WTC11 (cell line): Measurements from ENCODE around the gene BAG2. TPM values are rescaled to one million over a fixed set of nuclear protein-coding genes. Genes with fewer than 3 reads are reported as not detected.

Source experiments
- ATAC-seq: fragments of 200-7000 bp; cut with Tn5 transposase; 2 replicates; pipeline ENCODE4 v1.10.0; 2021; ENCODE audit warnings: mild to moderate bottlenecking, moderate library complexity
- Bru-seq: library from RNA; stranded (reverse); fragments of 400-500 nt; gene quantifications from one replicate; lab custom pipeline; 2021; lab: Mats Ljungman, UMichigan
- CTCF ChIA-PET: fragments of 300-600 bp; sonication (Branson Sonifier 250); formaldehyde crosslinking; loops from one replicate; lab custom pipeline; 2021; ENCODE audit warnings: antibody characterized with exemption; lab: Charles Lee
- POLR2A ChIA-PET: fragments of 350-600 bp; sonication (Branson Sonifier 250); formaldehyde crosslinking; loops from one replicate; lab custom pipeline; 2021; ENCODE audit warnings: antibody characterized with exemption; lab: Charles Lee
- DNase-seq: peaks from one replicate; pipeline ENCODE4 v3.0.0; 2021; ENCODE audit warnings: low spot score
- H3K27ac Mint-ChIP-seq: 2 replicates; pipeline ENCODE4 v1.8.0; 2021; ENCODE audit warnings: mixed read lengths
- H3K27me3 Mint-ChIP-seq: 2 replicates; pipeline ENCODE4 v1.8.0; 2021; ENCODE audit warnings: low read depth, mild to moderate bottlenecking, moderate library complexity, mixed read lengths
- H3K36me3 Mint-ChIP-seq: 2 replicates; pipeline ENCODE4 v1.8.0; 2021; ENCODE audit warnings: mixed read lengths
- H3K4me1 Mint-ChIP-seq: 2 replicates; pipeline ENCODE4 v1.8.0; 2022; ENCODE audit warnings: mixed read lengths
- H3K4me3 Mint-ChIP-seq: 2 replicates; pipeline ENCODE4 v1.8.0; 2021; ENCODE audit warnings: mild to moderate bottlenecking, moderate library complexity, mixed read lengths
- H3K9me3 Mint-ChIP-seq: 2 replicates; pipeline ENCODE4 v1.8.0; 2021; ENCODE audit warnings: mixed read lengths
- CBFB ChIP-seq: sonication (generic); formaldehyde crosslinking; IDR thresholded peaks from 2 replicates; pipeline ENCODE4 v1.8.1; 2022; ENCODE audit warnings: mild to moderate bottlenecking, low read depth, missing genetic modification reagents
- CREM ChIP-seq: sonication (generic); formaldehyde crosslinking; IDR thresholded peaks from 2 replicates; pipeline ENCODE4 v1.8.1; 2022; ENCODE audit warnings: mild to moderate bottlenecking, missing genetic modification reagents, moderate library complexity
- FOXK1 ChIP-seq: sonication (generic); formaldehyde crosslinking; IDR thresholded peaks from 2 replicates; pipeline ENCODE4 v1.8.0; 2022; ENCODE audit warnings: mild to moderate bottlenecking, moderate library complexity, missing genetic modification reagents
- GRHL2 ChIP-seq: fragments of 250-450 bp; sonication (Bioruptor Pico); IDR thresholded peaks from 2 replicates; pipeline ENCODE4 v1.8.0; 2022; ENCODE audit warnings: mild to moderate bottlenecking, moderate library complexity; ENCODE audit not compliant: insufficient replicate concordance, severe bottlenecking
- NFATC4 ChIP-seq: fragments of 250-450 bp; sonication (Bioruptor Pico); IDR thresholded peaks from 2 replicates; pipeline ENCODE4 v1.9.0; 2021; ENCODE audit warnings: mild to moderate bottlenecking
- NFE2L1 ChIP-seq: sonication (generic); formaldehyde crosslinking; IDR thresholded peaks from 2 replicates; pipeline ENCODE4 v1.8.1; 2023; ENCODE audit warnings: missing genetic modification reagents
- SMAD4 ChIP-seq: sonication (generic); formaldehyde crosslinking; IDR thresholded peaks from 2 replicates; pipeline ENCODE4 v1.8.0; 2022; ENCODE audit warnings: mild to moderate bottlenecking, missing genetic modification reagents
- TP53 ChIP-seq: sonication (generic); formaldehyde crosslinking; IDR thresholded peaks from 2 replicates; pipeline ENCODE4 v1.8.1; 2023; ENCODE audit warnings: mild to moderate bottlenecking, missing genetic modification reagents
- USF2 ChIP-seq: sonication (generic); formaldehyde crosslinking; IDR thresholded peaks from 2 replicates; pipeline ENCODE4 v1.8.1; 2023; ENCODE audit warnings: mild to moderate bottlenecking, missing genetic modification reagents, moderate library complexity
- ZBTB21 ChIP-seq: sonication (generic); formaldehyde crosslinking; IDR thresholded peaks from 2 replicates; pipeline ENCODE4 v1.8.1; 2023; ENCODE audit warnings: mild to moderate bottlenecking, missing genetic modification reagents, borderline replicate concordance
- ZMAT4 ChIP-seq: fragments of 250-450 bp; sonication (Bioruptor Pico); IDR thresholded peaks from 2 replicates; pipeline ENCODE4 v1.9.0; 2021; ENCODE audit warnings: mild to moderate bottlenecking
- ZNF121 ChIP-seq: sonication (generic); formaldehyde crosslinking; IDR thresholded peaks from 2 replicates; pipeline ENCODE4 v1.8.0; 2023; ENCODE audit warnings: missing genetic modification reagents
- ZNF425 ChIP-seq: fragments of 250-450 bp; sonication (Bioruptor Pico); conservative IDR thresholded peaks from 2 replicates; pipeline ENCODE4 v1.9.0; 2021; ENCODE audit warnings: mild to moderate bottlenecking
- ZNF512 ChIP-seq: sonication (generic); formaldehyde crosslinking; IDR thresholded peaks from 2 replicates; pipeline ENCODE4 v1.8.1; 2022; ENCODE audit warnings: missing genetic modification reagents, borderline replicate concordance
- ZNF671 ChIP-seq: fragments of 250-450 bp; sonication (Bioruptor Pico); IDR thresholded peaks from 2 replicates; pipeline ENCODE4 v1.8.0; 2021; ENCODE audit warnings: mild to moderate bottlenecking
- long read RNA-seq, 3 experiments: library from RNA in 1 of 3; library from capped mRNA in 1 of 3; library from polyadenylated mRNA in 1 of 3; unstranded in 2 of 3; stranded (forward) in 1 of 3; transcript quantifications; one replicate each; pipeline ENCODE4 v2.0.0, GENCODE V29; 2021
- total RNA-seq: library from RNA; stranded (reverse); gene quantifications from 3 replicates; pipeline ENCODE4 v1.2.3, GENCODE V29; 2021
- TF ChIP-seq, protein P1 (sequence below): sonication (generic); formaldehyde crosslinking; IDR thresholded peaks from 2 replicates; pipeline ENCODE4 v1.8.0; 2023; ENCODE audit warnings: missing genetic modification reagents, mild to moderate bottlenecking, borderline replicate concordance
- TF ChIP-seq, protein P2 (sequence below): sonication (generic); formaldehyde crosslinking; conservative IDR thresholded peaks from 2 replicates; pipeline ENCODE4 v1.8.1; 2023; ENCODE audit warnings: mild to moderate bottlenecking, low read depth, missing genetic modification reagents, moderate library complexity
- TF ChIP-seq, protein P3 (sequence below): sonication (generic); formaldehyde crosslinking; IDR thresholded peaks from 2 replicates; pipeline ENCODE4 v1.8.1; 2023; ENCODE audit warnings: mild to moderate bottlenecking, missing genetic modification reagents, moderate library complexity
- TF ChIP-seq, protein P4 (sequence below): sonication (generic); formaldehyde crosslinking; IDR thresholded peaks from 2 replicates; pipeline ENCODE4 v1.8.1; 2022; ENCODE audit warnings: low read depth, mild to moderate bottlenecking, moderate library complexity, missing genetic modification reagents, borderline replicate concordance

BAG2 gene
- total RNA-seq (7.5 to 8.0 TPM (median 8.0 TPM) in 3 replicates), Bru-seq, nascent RNA (percentile 89 among the genes with signal in this experiment)
- long read RNA-seq, experiment 1, full-length matches to known transcripts: 128 of 141 reads
- long read RNA-seq, experiment 1, partial matches to known transcripts: 2 of 141 reads
- long read RNA-seq, experiment 1, other reads (novel, unspliced or antisense): 11 of 141 reads
- long read RNA-seq, experiment 2, full-length matches to known transcripts: 41 of 51 reads
- long read RNA-seq, experiment 2, partial matches to known transcripts: 4 of 51 reads
- long read RNA-seq, experiment 2, other reads (novel, unspliced or antisense): 6 of 51 reads
- long read RNA-seq, experiment 3, full-length matches to known transcripts: 58 of 62 reads
- long read RNA-seq, experiment 3, partial matches to known transcripts: 0 of 62 reads
- long read RNA-seq, experiment 3, other reads (novel, unspliced or antisense): 4 of 62 reads

- ChIA-PET POLR2A (interaction anchor here (0.6 to 2.8 kb wide), 4 partner anchors 49 to 149 kb away, joined by 3 to 22 read pairs (median 3); partner anchors contain the start of genes PRIM2 and RAB23), CTCF (interaction anchor here (0.8 to 2.5 kb wide), 5 partner anchors 144 to 313 kb away, joined by 3 to 10 read pairs (median 8); partner anchors contain the start of genes BEND6 and PRIM2)
- ATAC-seq: peak; percentile 84
- Mint-ChIP-seq H3K4me1 (peaks cover 42% of the 10 kb centered on the region), H3K27me3 (peaks cover 5% of the 10 kb centered on the region; the same call in 1 of the 2 replicates), H3K9me3 (no peaks in the 10 kb centered on the region), H3K27ac (peak within 1 kb of the TSS; percentile 87), H3K36me3 (0 out of 2 replicates have a peak, but pooled peaks cover 3% of the 10 kb centered on the region), H3K4me3 (peak within 1 kb of the TSS; percentile 87)
- DNase-seq: peak; percentile 88
- TF ChIP-seq, protein P1, sequence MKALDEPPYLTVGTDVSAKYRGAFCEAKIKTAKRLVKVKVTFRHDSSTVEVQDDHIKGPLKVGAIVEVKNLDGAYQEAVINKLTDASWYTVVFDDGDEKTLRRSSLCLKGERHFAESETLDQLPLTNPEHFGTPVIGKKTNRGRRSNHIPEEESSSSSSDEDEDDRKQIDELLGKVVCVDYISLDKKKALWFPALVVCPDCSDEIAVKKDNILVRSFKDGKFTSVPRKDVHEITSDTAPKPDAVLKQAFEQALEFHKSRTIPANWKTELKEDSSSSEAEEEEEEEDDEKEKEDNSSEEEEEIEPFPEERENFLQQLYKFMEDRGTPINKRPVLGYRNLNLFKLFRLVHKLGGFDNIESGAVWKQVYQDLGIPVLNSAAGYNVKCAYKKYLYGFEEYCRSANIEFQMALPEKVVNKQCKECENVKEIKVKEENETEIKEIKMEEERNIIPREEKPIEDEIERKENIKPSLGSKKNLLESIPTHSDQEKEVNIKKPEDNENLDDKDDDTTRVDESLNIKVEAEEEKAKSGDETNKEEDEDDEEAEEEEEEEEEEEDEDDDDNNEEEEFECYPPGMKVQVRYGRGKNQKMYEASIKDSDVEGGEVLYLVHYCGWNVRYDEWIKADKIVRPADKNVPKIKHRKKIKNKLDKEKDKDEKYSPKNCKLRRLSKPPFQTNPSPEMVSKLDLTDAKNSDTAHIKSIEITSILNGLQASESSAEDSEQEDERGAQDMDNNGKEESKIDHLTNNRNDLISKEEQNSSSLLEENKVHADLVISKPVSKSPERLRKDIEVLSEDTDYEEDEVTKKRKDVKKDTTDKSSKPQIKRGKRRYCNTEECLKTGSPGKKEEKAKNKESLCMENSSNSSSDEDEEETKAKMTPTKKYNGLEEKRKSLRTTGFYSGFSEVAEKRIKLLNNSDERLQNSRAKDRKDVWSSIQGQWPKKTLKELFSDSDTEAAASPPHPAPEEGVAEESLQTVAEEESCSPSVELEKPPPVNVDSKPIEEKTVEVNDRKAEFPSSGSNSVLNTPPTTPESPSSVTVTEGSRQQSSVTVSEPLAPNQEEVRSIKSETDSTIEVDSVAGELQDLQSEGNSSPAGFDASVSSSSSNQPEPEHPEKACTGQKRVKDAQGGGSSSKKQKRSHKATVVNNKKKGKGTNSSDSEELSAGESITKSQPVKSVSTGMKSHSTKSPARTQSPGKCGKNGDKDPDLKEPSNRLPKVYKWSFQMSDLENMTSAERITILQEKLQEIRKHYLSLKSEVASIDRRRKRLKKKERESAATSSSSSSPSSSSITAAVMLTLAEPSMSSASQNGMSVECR (CRISPR knock-in tag): peak; percentile 84; the same call in 1 of the 2 replicates
- TF ChIP-seq, protein P2, sequence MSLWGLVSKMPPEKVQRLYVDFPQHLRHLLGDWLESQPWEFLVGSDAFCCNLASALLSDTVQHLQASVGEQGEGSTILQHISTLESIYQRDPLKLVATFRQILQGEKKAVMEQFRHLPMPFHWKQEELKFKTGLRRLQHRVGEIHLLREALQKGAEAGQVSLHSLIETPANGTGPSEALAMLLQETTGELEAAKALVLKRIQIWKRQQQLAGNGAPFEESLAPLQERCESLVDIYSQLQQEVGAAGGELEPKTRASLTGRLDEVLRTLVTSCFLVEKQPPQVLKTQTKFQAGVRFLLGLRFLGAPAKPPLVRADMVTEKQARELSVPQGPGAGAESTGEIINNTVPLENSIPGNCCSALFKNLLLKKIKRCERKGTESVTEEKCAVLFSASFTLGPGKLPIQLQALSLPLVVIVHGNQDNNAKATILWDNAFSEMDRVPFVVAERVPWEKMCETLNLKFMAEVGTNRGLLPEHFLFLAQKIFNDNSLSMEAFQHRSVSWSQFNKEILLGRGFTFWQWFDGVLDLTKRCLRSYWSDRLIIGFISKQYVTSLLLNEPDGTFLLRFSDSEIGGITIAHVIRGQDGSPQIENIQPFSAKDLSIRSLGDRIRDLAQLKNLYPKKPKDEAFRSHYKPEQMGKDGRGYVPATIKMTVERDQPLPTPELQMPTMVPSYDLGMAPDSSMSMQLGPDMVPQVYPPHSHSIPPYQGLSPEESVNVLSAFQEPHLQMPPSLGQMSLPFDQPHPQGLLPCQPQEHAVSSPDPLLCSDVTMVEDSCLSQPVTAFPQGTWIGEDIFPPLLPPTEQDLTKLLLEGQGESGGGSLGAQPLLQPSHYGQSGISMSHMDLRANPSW (CRISPR knock-in tag): no peak
- TF ChIP-seq, protein P3, sequence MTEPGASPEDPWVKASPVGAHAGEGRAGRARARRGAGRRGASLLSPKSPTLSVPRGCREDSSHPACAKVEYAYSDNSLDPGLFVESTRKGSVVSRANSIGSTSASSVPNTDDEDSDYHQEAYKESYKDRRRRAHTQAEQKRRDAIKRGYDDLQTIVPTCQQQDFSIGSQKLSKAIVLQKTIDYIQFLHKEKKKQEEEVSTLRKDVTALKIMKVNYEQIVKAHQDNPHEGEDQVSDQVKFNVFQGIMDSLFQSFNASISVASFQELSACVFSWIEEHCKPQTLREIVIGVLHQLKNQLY (CRISPR knock-in tag): no peak
- TF ChIP-seq CBFB (no peak), ZNF425 (CRISPR knock-in tag) (no peak), ZNF671 (CRISPR knock-in tag) (no peak), SMAD4 (CRISPR knock-in tag) (0 out of 2 replicates have a peak, but pooled peaks have one; percentile 30), NFATC4 (CRISPR knock-in tag) (no peak), CREM (peak; percentile 82), ZNF121 (CRISPR knock-in tag) (no peak), ZMAT4 (CRISPR knock-in tag) (no peak), USF2 (CRISPR knock-in tag) (no peak), TP53 (CRISPR knock-in tag) (no peak), ZBTB21 (CRISPR knock-in tag) (no peak), GRHL2 (CRISPR knock-in tag) (no peak), NFE2L1 (CRISPR knock-in tag) (no peak; the same call in 1 of the 2 replicates), ZNF512 (CRISPR knock-in tag) (no peak), FOXK1 (CRISPR knock-in tag) (0 out of 2 replicates have a peak, but pooled peaks have one; percentile 59)
- TF ChIP-seq, protein P4, sequence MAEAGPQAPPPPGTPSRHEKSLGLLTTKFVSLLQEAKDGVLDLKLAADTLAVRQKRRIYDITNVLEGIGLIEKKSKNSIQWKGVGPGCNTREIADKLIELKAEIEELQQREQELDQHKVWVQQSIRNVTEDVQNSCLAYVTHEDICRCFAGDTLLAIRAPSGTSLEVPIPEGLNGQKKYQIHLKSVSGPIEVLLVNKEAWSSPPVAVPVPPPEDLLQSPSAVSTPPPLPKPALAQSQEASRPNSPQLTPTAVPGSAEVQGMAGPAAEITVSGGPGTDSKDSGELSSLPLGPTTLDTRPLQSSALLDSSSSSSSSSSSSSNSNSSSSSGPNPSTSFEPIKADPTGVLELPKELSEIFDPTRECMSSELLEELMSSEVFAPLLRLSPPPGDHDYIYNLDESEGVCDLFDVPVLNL (CRISPR knock-in tag): no peak
Observed at GRCh38 chr6:57172136-57173055, at the start of gene BAG2. TSS of gene BAG2 (plus strand) at chr6:57172326. CDS start at chr6:57172698, 372 bp downstream.
